HuH-7 (cell line): Measurements from ENCODE around the gene KRTCAP2.
"Not testable (repeated sequence)": the region's sequence is repeated elsewhere in the genome, so short reads cannot be mapped to it uniquely, and the experiment has no call there.

Experiments
- DNase-seq: peaks from one replicate; pipeline ENCODE4 v3.0.0; 2011; ENCODE audit warnings: low spot score

Gene KRTCAP2

DNA sequence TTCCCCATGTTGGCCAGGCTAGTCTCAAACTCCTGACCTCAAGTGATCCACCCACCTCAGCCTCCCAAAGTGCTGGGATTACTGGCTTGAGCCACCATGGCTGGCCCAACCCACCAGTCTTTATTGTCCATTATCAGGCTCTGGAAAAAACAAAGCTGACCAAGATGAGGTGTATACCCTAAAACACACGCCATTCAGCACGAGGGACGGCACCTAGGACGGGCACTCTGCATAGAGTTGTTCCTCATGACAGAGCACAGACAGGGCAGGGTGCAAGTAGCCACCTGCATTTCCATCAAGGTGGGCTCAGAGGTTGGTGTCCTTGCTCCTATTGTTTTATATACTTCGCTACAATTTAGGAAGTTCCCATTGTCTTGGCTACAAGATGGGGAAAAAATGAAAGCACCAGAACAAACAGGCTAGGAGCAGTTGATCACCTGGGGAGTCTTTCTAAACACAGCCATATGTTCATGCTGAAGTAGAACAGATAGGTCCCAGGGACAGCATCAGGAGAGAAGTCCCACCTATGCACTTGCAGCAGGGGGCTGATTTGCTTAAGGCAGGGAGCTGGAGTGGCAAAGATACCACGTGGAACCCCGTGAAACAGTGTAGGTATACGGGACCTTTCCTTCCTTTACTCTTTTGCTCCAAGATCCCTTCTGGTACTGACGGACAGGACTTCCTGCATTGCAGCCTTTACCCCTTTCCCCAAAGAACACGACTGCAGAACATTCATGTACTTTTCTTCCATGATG lies 4.5 kb downstream of the KRTCAP2 start:
- no peak for DNase-seq

DNA sequence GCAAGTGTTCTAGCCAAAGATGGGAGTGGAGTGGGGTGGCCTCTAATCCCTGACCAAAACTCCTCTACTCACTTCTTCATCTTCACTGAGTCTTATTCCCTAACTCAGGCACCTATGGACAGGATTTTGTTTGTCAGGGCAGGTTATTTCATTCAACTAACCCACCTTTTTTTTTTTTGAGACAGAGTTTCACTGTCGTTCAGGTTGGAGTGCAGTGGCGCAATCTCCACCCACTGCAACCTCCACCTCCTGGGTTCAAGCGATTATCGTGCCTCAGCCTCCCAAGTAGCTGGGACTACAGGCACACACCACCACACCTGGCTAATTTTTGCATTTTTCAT lies 5.0 kb downstream of the KRTCAP2 start:
- not testable (repeated sequence) for DNase-seq

DNA sequence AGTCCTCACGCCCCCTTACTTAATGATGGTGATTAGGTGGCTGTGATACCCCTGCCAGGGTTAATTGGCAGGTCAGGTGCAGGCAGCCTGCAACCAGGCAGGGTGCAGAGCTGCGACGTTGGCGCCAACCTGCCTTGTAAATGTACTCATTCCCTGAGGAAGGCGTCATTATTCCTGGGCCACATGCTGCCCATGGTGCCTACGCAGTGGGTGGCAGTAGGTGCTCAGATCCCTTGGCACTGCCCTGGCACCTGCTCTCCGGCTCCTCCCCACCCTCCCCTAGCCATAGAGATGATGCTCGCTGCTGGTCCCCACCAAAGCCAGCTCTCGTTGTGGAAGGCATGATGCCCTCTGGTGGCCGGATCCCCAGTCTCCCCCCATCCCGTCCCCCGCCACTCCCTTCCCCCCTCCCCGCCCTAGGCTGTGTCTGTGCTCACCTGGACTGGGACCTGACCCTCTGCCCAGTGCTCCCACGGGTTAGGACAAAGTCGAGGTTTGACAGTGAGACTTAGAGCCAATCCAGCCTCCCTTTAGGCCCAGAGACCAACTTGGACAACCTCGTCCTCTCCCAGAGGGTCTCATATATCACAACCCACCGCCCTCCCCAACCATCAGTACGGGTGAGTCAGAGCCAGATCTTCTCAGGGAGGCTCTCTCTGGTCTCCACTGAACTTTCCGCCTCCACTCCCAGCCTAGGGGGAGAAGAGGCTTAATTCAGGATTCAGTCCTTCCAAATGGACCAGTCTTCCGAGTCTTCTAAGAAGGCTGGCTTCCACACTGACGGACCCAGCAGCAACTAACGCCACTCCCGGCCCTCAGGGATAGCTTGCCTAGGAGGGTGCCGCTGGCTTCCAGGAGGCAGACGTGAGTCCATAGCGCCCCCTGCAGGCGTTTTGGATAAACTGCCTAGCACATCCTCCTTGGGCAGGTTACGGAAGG lies 5.7 kb downstream of the KRTCAP2 start:
- DNase-seq, result peak; percentile 96

- DNase-seq, result no peak
These were observed 6.5 kb downstream of the KRTCAP2 start for GRCh38 chr1:155166471-155167165.

- no peak for DNase-seq
These were observed 7.0 kb downstream of the KRTCAP2 start for GRCh38 chr1:155166051-155166470.

DNA sequence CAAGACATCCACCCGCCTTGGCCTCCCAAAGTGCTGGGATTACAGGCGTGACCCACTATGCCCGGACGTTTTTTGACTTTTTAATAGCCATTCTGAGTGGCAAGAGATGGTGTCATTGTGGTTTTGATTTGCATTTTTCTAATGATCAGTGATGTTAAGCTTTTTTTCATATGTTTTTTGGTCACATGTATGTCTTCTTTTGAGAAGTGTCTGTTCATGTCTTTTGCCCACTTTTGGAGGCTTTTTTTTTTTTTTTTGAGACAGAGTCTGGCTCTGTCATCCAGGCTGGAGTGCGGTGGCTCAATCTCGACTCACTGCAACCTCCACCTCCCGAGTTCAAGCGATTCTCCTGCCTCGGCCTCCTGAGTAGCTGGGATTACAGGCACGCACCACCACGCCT lies 8.5 kb downstream of the KRTCAP2 start:
- not testable (repeated sequence) for DNase-seq

- DNase-seq, result not testable (repeated sequence)
These were observed 9.3 kb downstream of the KRTCAP2 start for GRCh38 chr1:155163785-155164184.

- not testable (repeated sequence) for DNase-seq
These were observed 10.5 kb downstream of the KRTCAP2 start for GRCh38 chr1:155162631-155163030.

GRCh38 chr1:155160128-155160527 lies 13.0 kb downstream of the KRTCAP2 start:
- DNase-seq, result no peak

DNA sequence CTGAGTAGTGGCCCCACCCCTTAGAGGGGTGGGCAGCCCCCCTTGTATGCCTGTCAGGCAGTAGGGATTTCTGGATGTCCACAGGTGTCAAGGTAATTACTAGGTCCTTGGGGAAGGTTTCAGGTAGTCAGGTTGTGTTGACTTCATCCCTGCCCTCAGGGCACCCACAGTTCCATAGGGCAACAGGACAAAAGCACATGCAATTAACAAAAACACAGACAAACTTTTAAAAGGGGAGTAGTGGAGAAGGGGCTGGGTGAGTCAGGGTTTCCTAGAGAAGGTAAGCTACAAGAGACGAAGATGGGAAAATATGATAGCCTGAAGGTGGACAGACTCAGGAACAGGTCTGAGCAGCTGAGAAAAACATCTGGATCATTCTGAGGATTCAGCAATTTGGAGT lies 14.1 kb downstream of the KRTCAP2 start:
- DNase-seq, result no peak

GRCh38 chr1:155155996-155156643 lies 17.0 kb downstream of the KRTCAP2 start:
- not testable (repeated sequence) for DNase-seq

DNA sequence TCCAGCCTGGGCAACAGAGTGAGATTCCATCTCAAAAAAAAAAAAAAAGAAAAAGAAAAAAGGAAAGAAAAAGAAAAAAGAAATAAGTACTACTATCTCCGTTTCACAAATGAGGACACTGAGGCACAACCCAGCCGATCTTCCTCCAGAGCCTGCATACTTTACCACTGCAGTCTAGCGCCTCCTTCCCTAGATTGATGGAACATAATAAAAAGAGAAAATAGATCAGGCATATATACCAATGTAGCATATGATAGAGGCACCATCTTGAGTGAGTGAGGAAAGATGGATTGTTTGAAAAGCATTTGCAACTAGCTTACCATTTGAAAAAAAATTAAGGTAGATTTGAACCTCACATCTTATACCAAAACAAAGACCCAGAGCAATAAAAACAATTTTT lies 27.6 kb downstream of the KRTCAP2 start:
- DNase-seq, result no peak

- no peak for DNase-seq
These were observed 31.4 kb downstream of the KRTCAP2 start for GRCh38 chr1:155141749-155142148.

DNA sequence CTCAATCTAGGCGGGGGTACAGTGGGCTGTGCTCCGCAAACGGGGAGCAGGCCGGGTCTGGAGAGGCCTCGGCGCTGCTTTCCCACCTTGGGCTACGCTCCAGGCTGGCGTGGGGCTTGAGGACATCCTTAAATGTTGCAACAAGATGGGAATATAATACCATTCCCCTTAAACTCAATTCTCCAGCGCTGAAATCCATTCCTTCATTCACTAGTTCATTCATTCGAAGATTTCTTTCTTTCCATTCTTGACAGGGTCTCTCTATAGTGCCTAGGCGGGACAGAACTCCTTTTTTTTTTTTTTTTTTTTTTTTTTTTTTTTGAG lies 32.5 kb downstream of the KRTCAP2 start:
- DNase-seq, result no peak

DNA sequence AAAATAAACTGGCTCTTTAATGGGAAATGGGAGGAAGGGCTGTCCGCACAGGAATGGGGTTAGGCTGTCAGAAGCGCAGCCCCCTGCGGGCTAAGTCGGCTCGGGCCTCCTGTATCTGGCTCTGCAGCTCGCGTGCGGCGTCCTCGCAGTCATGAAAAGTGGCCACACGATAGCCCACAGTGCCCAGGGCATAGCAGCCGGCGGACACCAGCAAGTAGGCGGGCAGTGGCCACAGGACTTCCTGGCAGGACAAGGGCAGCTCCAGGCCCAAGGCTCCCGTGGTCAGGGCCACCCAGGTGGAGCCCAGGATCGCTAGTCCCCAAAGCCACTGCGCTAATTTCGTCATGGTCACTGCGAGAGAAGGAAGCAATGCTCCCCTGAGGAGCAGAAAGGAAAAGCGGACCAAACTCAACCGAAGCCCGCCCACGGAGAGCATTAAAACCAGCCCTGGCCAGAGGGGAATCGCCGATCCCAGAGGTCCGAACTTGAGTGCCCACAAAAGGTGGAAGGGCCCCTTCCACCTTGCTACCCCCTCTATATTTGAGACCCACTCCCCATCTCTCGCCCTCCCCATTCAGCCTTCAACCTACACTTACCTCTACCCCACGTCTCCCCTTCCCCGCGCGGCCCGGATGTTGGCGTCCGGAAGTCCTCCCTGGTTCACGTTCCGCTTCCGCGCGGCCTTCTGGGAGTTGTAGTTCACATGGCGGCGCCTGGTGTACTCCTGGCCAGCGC lies 33.0 kb downstream of the KRTCAP2 start, which contains the start of gene DPM3:
Gene DPM3 (minus strand): TSS at position 637 of the 735 bp plus-strand sequence. CDS start 291 bp downstream, at position 346.
- peak; percentile 91 for DNase-seq

GRCh38 chr1:155137154-155137949 lies 35.8 kb downstream of the KRTCAP2 start:
- DNase-seq, result no peak

GRCh38 chr1:155136748-155137147 lies 36.4 kb downstream of the KRTCAP2 start:
- no peak for DNase-seq

DNA sequence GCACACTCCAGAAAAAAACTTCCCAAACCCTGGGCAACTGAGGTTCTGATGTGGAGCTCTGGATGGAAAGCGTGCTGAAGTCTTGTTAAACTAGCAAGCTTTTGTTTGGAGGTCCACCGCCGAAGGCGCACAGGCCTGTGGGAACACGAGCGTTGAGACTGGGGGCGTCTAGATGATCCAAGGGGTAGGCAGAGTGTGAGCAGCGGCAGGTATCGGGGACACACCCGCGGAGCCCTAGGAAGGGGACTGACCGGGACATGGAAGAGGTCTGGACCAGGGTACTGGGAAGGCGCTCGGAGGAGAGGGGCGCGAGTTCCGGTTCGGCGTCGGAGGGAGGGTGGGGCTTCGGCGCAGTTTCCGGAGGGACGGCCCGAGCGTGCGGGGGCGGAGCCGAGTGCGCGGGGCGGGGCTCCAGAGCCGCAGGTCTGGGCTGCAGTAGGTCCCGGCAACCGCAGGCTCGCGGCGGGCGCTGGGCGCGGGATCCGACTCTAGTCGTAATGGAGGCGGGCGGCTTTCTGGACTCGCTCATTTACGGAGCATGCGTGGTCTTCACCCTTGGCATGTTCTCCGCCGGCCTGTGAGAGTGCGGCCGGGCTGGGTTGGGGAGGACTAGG lies 37.6 kb downstream of the KRTCAP2 start, which contains the start of gene SLC50A1:
Gene SLC50A1 (plus strand): TSS at position 438 of the 614 bp plus-strand sequence. CDS start 60 bp downstream, at position 498.
- peak; percentile 91 for DNase-seq

- peak; percentile 88 for DNase-seq
These were observed 38.2 kb downstream of the KRTCAP2 start for GRCh38 chr1:155134880-155135414.

- no peak for DNase-seq
These were observed 38.8 kb downstream of the KRTCAP2 start for GRCh38 chr1:155134322-155134721.
